HepG2 (cell line): Measurements from ENCODE around the gene RFX7. TPM values are rescaled to one million over a fixed set of nuclear protein-coding genes. Genes with fewer than 3 reads are reported as not detected.

Source experiments
- DR1 ChIP-seq: sonication (generic); formaldehyde crosslinking; IDR thresholded peaks from 2 replicates; pipeline ENCODE4 v1.8.0; 2021; ENCODE audit warnings: mild to moderate bottlenecking, missing genetic modification reagents, inconsistent platforms
- FIP1L1 ChIP-seq: fragments of 200-400 bp; formaldehyde crosslinking; IDR thresholded peaks from 2 replicates; pipeline ENCODE4 v1.6.1; 2018; ENCODE audit warnings: low read depth, mild to moderate bottlenecking, low read length, moderate library complexity, borderline replicate concordance; ENCODE audit not compliant: insufficient read depth
- GABPA ChIP-seq, 2 experiments: IDR thresholded peaks; 2 replicates each; pipeline ENCODE4 v1.6.1; 2011 to 2016; ENCODE audit warnings: low read depth in 2 of 2, low read length in 1 of 2, missing biosample characterization in 1 of 2, missing genetic modification characterization in 1 of 2
- GLI4 ChIP-seq: sonication (generic); formaldehyde crosslinking; IDR thresholded peaks from 2 replicates; pipeline ENCODE4 v1.5.1; 2020; ENCODE audit warnings: missing genetic modification reagents, mild to moderate bottlenecking, moderate library complexity, borderline replicate concordance
- HOXA3 ChIP-seq: sonication (generic); formaldehyde crosslinking; IDR thresholded peaks from 2 replicates; pipeline ENCODE4 v1.5.0; 2020; ENCODE audit warnings: missing genetic modification reagents
- HOXA9 ChIP-seq: sonication (generic); formaldehyde crosslinking; IDR thresholded peaks from 2 replicates; pipeline ENCODE4 v1.8.1; 2022; ENCODE audit warnings: missing genetic modification reagents, mild to moderate bottlenecking, moderate library complexity, borderline replicate concordance
- KIAA2018 ChIP-seq: sonication (generic); formaldehyde crosslinking; IDR thresholded peaks from 2 replicates; pipeline ENCODE4 v1.5.0; 2020; ENCODE audit warnings: mild to moderate bottlenecking, missing genetic modification reagents, borderline replicate concordance
- SNAPC5 ChIP-seq: sonication (generic); formaldehyde crosslinking; IDR thresholded peaks from 2 replicates; pipeline ENCODE4 v1.8.1; 2023; ENCODE audit warnings: mild to moderate bottlenecking, missing genetic modification reagents, borderline replicate concordance
- SOX6 ChIP-seq, 2 experiments: fragments of 450-650 bp in 1 of 2; sonication (generic) in 1 of 2; formaldehyde crosslinking in 1 of 2; IDR thresholded peaks; 2 replicates each; pipeline versions ENCODE4 v1.4.0 to v1.6.1; 2017 to 2020; ENCODE audit warnings: antibody characterized with exemption in 1 of 2, mild to moderate bottlenecking in 1 of 2, missing genetic modification reagents in 1 of 2
- TBX2 ChIP-seq: sonication (generic); formaldehyde crosslinking; IDR thresholded peaks from 2 replicates; pipeline ENCODE4 v1.5.0; 2020; ENCODE audit warnings: missing genetic modification reagents, mild to moderate bottlenecking, borderline replicate concordance
- TGIF2 ChIP-seq: IDR thresholded peaks from 2 replicates; pipeline ENCODE4 v1.6.1; 2016; ENCODE audit warnings: control low read depth, missing compliant biosample characterization
- ZNF550 ChIP-seq: sonication (generic); formaldehyde crosslinking; IDR thresholded peaks from 2 replicates; pipeline ENCODE4 v1.4.0; 2020; ENCODE audit warnings: mild to moderate bottlenecking, missing genetic modification reagents, borderline replicate concordance
- ZNF7 ChIP-seq: IDR thresholded peaks from 2 replicates; pipeline ENCODE4 v1.6.1; 2016; ENCODE audit warnings: missing biosample characterization, missing genetic modification reagents
- ZNF776 ChIP-seq: sonication (generic); formaldehyde crosslinking; IDR thresholded peaks from 2 replicates; pipeline ENCODE4 v1.4.0; 2020; ENCODE audit warnings: mild to moderate bottlenecking, missing genetic modification reagents
- polyA plus RNA-seq, 8 experiments: library from polyadenylated mRNA; depleted of rRNA in 3 of 8; stranded (reverse) in 7 of 8; unstranded in 1 of 8; fragments of >200 nt; fragmentation: Illumina TruSeq in 4 of 8; extraction: Trizol in 4 of 8; gene quantifications; 2 replicates each; pipeline versions ENCODE4 v1.2.1 to v1.2.3, GENCODE V29; 2011 to 2016; ENCODE audit warnings: low read depth in 4 of 8, missing spikeins in 1 of 8, mixed read lengths in 1 of 8; ENCODE audit not compliant: insufficient read depth in 1 of 8
- total RNA-seq, 5 experiments: library from RNA; depleted of rRNA; stranded (reverse); fragments of >200 nt; fragmentation: Illumina TruSeq; extraction: Trizol; gene quantifications; 2 replicates each; pipeline ENCODE4 v1.2.3, GENCODE V29; 2016; ENCODE audit warnings: low read depth in 1 of 5

RFX7 gene
- total and polyA plus RNA-seq, 2 of the 13 experiments (the other 11 are each of a cell fraction or from before 2014, with no cell fraction given) = 8.5 to 10.4 TPM

GRCh38 chr15:56244811-56245576 lies 1.3 kb upstream of the RFX7 start (continued):
- TF ChIP-seq GLI4 (CRISPR knock-in tag) (no peak), ZNF776 (no peak), HOXA3 (CRISPR knock-in tag) (peak; percentile 27; the same call in 1 of the 2 replicates), DR1 (peak; percentile 84), HOXA9 (CRISPR knock-in tag) (no peak), TBX2 (CRISPR knock-in tag) (peak; percentile 43; the same call in 1 of the 2 replicates), SNAPC5 (CRISPR knock-in tag) (no peak), TGIF2 (CRISPR knock-in tag) (peak; percentile 49; the same call in 1 of the 2 replicates), ZNF7 (CRISPR knock-in tag) (peak; percentile 38; the same call in 1 of the 2 replicates), KIAA2018 (no peak), ZNF550 (CRISPR knock-in tag) (no peak), FIP1L1 (no peak), SOX6 (IDR thresholded peaks at IDR 0.05) (no peak), SOX6 (CRISPR knock-in tag; IDR thresholded peaks at IDR 0.05) (peak; percentile 26; the same call in 1 of the 2 replicates), GABPA (IDR thresholded peaks at IDR 0.05; ENCODE audit: low read depth, low read length) (no peak), GABPA (CRISPR knock-in tag; IDR thresholded peaks at IDR 0.05; ENCODE audit: low read depth) (no peak)
